ENCODE data around the gene SNX25.
"Not testable (repeated sequence)": the region's sequence is repeated elsewhere in the genome, so short reads cannot be mapped to it uniquely, and the experiment has no call there.

The SNX25 gene

DNA sequence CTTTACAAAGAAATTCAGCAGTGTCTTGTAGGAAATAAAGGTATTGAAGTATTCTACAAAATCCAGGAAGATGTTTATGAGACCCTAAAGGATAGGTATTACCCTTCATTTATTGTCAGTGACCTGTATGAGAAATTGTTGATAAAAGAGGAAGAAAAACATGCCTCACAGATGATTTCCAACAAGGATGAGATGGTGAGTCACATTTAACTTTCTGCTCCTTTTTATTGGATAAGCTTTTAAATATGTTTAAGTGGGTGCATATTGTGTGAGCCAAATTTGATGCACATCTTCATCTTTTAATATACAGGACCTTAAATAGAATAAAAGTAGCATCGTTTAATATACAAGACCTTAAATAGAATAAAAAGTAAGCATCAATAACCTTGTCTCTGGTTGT is 114.2 kb downstream of the SNX25 start:
- H3K4me1 ChIP-seq (ENCODE audit: control insufficient read depth, insufficient read depth, low read length) = peaks cover under 1% of the 10 kb centered on the region
- no peaks in the 10 kb centered on the region for H3K27me3 ChIP-seq (ENCODE audit: control insufficient read depth, insufficient read depth, low read length)
- H3K36me3 ChIP-seq (ENCODE audit: control insufficient read depth, insufficient read depth, low read length) = peaks cover 32% of the 10 kb centered on the region
- peaks cover 16% of the 10 kb centered on the region for H3K9me3 ChIP-seq (ENCODE audit: control insufficient read depth, insufficient read depth, low read length)
- H3K9ac ChIP-seq (ENCODE audit: low read depth, low read length) = no peak overlapping the region
- no peak overlapping the region for H3K27ac ChIP-seq (ENCODE audit: low read depth, low read length)
- no peak overlapping the region for H3K4me3 ChIP-seq (ENCODE audit: low read depth, low read length)

DNA sequence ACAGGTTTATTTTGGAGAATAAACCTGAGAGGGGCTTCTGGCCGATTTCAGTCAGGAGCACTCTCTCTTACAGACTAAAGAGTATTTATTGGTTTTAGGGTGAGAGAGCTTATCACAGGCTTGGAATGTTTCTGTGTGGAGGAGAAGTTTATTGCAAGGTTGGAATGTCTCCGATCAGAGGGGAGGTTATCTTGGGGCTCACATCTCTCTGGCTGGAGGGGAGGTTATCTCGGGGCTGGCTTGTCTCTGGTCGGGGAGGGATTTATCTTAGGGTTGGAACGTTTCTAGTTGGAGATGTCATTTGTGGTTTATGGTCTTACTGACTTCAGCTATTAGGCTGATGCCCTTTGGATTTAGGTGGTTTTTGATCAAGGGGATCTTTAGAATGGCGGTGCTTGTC is 115.0 kb downstream of the SNX25 start:
- H3K4me3 ChIP-seq (ENCODE audit: low read depth, low read length); H3K27ac ChIP-seq (ENCODE audit: low read depth, low read length); H3K4me1 ChIP-seq (ENCODE audit: control insufficient read depth, insufficient read depth, low read length); H3K9ac ChIP-seq (ENCODE audit: low read depth, low read length); H3K27me3 ChIP-seq (ENCODE audit: control insufficient read depth, insufficient read depth, low read length): not testable (repeated sequence)
- Histone ChIP-seq H3K36me3 (ENCODE audit: control insufficient read depth, insufficient read depth, low read length) (peaks cover 32% of the 10 kb centered on the region), H3K9me3 (ENCODE audit: control insufficient read depth, insufficient read depth, low read length) (peaks cover 16% of the 10 kb centered on the region)

DNA sequence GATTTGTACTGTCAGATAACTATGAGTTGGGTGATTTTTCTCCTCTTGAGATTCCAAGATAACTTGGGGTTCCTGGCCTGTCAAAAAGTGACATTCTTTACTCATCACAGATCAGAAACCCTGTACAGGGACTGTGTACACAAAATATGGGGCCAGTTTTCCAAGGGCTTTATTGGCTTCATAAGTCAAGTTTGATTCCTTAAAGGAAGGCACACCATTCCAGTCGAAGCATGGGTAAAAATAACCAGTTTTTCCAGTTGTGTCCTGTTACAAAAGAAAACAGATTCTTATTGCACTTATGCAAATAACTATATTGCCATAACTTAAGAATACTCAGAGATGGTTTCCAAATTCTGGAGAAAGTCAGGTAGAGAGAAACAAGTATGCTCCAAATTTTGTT is 116.3 kb downstream of the SNX25 start:
- not testable (repeated sequence) for H3K27me3 ChIP-seq (ENCODE audit: control insufficient read depth, insufficient read depth, low read length); H3K4me1 ChIP-seq (ENCODE audit: control insufficient read depth, insufficient read depth, low read length); H3K4me3 ChIP-seq (ENCODE audit: low read depth, low read length); H3K9ac ChIP-seq (ENCODE audit: low read depth, low read length); H3K27ac ChIP-seq (ENCODE audit: low read depth, low read length)
- peaks cover 16% of the 10 kb centered on the region for H3K9me3 ChIP-seq (ENCODE audit: control insufficient read depth, insufficient read depth, low read length)
- peaks cover 24% of the 10 kb centered on the region for H3K36me3 ChIP-seq (ENCODE audit: control insufficient read depth, insufficient read depth, low read length)

DNA sequence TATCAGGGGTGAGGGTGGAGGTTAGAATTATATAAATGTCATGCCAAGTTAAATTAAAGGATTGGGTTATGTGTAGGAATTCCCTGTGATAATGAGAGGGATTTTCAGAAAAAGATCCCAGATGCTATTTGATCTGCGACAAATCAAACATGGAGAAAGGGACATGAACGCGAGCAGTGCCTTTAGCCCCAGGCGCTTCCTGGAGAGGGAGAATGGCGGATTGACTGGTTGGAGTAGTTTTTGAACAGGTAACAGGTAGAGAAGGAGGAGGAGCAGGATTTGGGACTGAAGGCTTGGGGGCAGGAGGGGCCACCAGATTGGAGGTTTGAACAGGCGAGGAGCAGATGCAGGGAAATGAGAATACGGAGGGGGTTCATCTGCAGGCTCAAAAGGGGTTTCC is 119.2 kb downstream of the SNX25 start:
- H3K9me3 ChIP-seq (ENCODE audit: control insufficient read depth, insufficient read depth, low read length) = peaks cover 7% of the 10 kb centered on the region
- H3K27ac ChIP-seq (ENCODE audit: low read depth, low read length) = no peak overlapping the region
- no peak overlapping the region for H3K4me3 ChIP-seq (ENCODE audit: low read depth, low read length)
- H3K36me3 ChIP-seq (ENCODE audit: control insufficient read depth, insufficient read depth, low read length) = peaks cover 5% of the 10 kb centered on the region
- peaks cover 18% of the 10 kb centered on the region for H3K4me1 ChIP-seq (ENCODE audit: control insufficient read depth, insufficient read depth, low read length)
- no peaks in the 10 kb centered on the region for H3K27me3 ChIP-seq (ENCODE audit: control insufficient read depth, insufficient read depth, low read length)
- H3K9ac ChIP-seq (ENCODE audit: low read depth, low read length) = no peak overlapping the region

DNA sequence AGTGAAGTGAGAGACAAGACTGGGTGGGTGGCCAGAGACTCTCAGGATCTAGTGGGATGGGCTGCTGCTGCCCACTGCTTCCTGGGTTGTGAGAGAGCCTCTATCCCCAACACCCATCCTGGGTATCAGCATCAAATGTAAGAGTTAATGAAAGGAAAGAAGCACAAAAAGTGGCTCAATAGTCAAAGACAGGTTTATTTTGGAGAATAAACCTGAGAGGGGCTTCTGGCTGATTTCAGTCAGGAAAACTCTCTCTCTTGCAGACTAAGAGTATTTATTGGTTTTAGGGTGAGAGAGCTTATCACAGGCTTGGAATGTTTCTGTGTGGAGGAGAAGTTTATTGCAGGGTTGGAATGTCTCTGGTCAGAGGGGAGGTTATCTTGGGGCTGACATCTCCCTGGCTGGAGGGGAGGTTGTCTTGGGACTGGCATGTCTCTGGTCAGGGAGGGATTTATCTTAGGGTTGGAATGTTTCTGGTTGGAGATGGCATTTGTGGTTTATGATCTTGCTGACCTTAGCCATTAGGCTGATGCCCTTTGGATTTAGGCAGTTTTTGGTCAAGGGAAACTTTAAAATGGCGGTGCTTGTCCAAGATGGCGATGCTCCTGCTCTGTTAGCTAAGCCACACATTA is 120.6 kb downstream of the SNX25 start:
- peaks cover 18% of the 10 kb centered on the region for H3K4me1 ChIP-seq (ENCODE audit: control insufficient read depth, insufficient read depth, low read length)
- H3K27ac ChIP-seq (ENCODE audit: low read depth, low read length); H3K9me3 ChIP-seq (ENCODE audit: control insufficient read depth, insufficient read depth, low read length); H3K4me3 ChIP-seq (ENCODE audit: low read depth, low read length); H3K9ac ChIP-seq (ENCODE audit: low read depth, low read length); H3K36me3 ChIP-seq (ENCODE audit: control insufficient read depth, insufficient read depth, low read length); H3K27me3 ChIP-seq (ENCODE audit: control insufficient read depth, insufficient read depth, low read length): not testable (repeated sequence)

DNA sequence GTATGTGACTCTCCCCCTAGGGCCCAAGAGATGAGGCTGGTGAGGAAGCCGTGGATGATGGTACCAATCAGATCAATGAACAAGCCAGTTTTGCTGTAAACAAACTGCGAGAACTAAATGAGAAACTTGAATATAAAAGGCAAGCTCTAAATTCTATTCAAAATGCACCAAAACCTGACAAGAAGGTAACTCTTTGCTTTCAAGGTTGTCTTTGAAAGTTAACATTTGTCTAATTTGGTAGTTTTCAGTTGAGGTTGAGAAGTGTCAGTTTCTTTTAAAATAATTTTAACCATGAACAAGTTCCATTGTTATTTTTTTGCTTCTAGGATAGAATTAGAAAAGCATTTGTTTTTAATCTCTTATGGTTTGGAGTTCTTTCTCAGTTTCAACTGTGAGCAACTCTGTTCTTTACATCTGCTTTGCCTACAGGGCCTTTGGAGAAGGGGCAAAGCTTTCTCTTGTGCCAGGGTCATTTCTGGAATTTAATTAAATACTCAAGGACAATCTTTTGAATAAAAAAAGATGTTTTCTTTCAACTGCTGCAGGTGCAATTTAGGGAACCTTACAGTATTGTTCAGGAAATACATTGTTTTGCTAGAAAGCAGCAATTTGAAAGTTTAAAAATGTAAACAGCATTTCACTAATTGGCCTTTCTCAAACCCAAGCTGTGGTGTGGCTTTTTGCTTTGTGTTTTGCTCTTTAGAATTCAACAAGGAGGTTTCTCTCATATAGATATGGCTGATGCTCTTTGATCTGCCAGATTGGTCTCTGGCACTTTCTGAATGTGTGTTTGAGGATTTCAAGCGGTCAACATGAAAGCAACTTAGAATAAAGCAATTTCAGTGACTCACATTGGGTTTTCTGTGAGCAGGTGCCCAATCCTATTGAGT is 123.4 kb downstream of the SNX25 start:
- Histone ChIP-seq H3K36me3 (ENCODE audit: control insufficient read depth, insufficient read depth, low read length) (no peaks in the 10 kb centered on the region), H3K27me3 (ENCODE audit: control insufficient read depth, insufficient read depth, low read length) (no peaks in the 10 kb centered on the region), H3K4me3 (ENCODE audit: low read depth, low read length) (no peak overlapping the region), H3K4me1 (ENCODE audit: control insufficient read depth, insufficient read depth, low read length) (peaks cover 18% of the 10 kb centered on the region), H3K9me3 (ENCODE audit: control insufficient read depth, insufficient read depth, low read length) (no peaks in the 10 kb centered on the region), H3K27ac (ENCODE audit: low read depth, low read length) (peak overlapping the region; percentile 42), H3K9ac (ENCODE audit: low read depth, low read length) (no peak overlapping the region)

DNA sequence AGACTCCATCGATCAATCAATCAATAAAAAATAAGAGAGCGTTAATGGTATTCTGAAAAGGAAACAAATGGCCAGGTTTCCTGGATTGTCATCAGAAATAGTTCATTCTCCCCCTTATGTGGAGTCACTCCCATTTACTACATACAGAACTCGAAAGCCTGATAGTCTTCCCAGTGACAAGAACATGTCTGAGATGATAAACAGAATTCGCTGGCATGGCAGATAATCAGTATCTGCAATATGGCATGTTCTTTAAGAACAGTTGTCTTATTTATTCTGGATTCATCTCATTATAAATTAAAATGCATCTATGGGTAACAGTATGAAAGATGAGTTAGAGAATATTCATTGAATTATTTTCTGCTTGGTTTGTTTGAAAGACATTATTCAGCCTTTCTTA is 124.9 kb downstream of the SNX25 start:
- Histone ChIP-seq H3K27ac (ENCODE audit: low read depth, low read length) (no peak overlapping the region), H3K36me3 (ENCODE audit: control insufficient read depth, insufficient read depth, low read length) (peaks cover 2% of the 10 kb centered on the region; the same call in 1 of the 2 replicates), H3K9me3 (ENCODE audit: control insufficient read depth, insufficient read depth, low read length) (no peaks in the 10 kb centered on the region), H3K4me1 (ENCODE audit: control insufficient read depth, insufficient read depth, low read length) (peaks cover 18% of the 10 kb centered on the region), H3K27me3 (ENCODE audit: control insufficient read depth, insufficient read depth, low read length) (no peaks in the 10 kb centered on the region), H3K9ac (ENCODE audit: low read depth, low read length) (no peak overlapping the region), H3K4me3 (ENCODE audit: low read depth, low read length) (no peak overlapping the region)

DNA sequence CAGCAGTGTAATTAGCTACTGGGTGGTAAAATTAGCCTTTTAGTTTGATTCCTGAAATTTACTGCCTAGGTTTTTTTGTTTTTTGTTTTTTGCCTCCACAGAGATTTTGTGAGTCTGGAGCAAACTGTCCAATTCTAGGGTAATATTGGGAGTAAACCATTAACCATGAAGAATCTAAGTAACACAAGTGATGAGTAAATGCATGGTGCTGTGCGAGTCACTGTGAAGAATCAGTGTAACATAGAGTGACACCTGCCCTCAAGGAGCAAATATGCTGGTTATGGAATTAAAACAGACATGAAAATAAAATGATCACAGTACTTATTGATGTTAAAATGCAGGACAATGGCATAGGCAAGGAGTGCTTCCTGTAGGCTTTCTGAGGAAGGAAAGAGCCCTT is 126.2 kb downstream of the SNX25 start:
- Histone ChIP-seq H3K9me3 (ENCODE audit: control insufficient read depth, insufficient read depth, low read length) (no peaks in the 10 kb centered on the region), H3K9ac (ENCODE audit: low read depth, low read length) (no peak overlapping the region), H3K36me3 (ENCODE audit: control insufficient read depth, insufficient read depth, low read length) (peaks cover 7% of the 10 kb centered on the region)

DNA sequence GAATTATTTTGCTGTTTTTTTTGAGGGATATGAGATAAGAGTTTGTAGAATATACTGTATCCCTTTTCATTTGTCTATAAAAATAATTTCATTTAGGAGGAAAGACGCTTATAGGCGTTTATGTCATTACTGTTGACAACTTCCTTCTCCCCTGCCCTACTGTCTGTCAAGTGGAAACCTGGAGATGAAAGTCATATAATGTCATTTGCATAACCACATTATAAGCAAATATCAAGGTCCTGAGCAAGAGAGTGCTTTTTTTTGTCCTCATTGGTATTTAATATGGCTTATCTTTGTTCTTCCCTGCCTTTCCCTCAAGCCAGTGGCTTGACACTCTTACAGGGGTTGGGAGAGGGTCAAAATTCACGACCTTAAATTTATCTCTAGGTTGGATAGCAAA is 130.5 kb downstream of the SNX25 start:
- Histone ChIP-seq H3K9ac (ENCODE audit: low read depth, low read length) (no peak overlapping the region), H3K36me3 (ENCODE audit: control insufficient read depth, insufficient read depth, low read length) (peaks cover 22% of the 10 kb centered on the region), H3K4me3 (ENCODE audit: low read depth, low read length) (no peak overlapping the region), H3K9me3 (ENCODE audit: control insufficient read depth, insufficient read depth, low read length) (no peaks in the 10 kb centered on the region), H3K27me3 (ENCODE audit: control insufficient read depth, insufficient read depth, low read length) (no peaks in the 10 kb centered on the region), H3K27ac (ENCODE audit: low read depth, low read length) (no peak overlapping the region), H3K4me1 (ENCODE audit: control insufficient read depth, insufficient read depth, low read length) (no peaks in the 10 kb centered on the region)

More for the DNA sequence above, 126.2 kb downstream of the SNX25 start:
- no peak overlapping the region for H3K27ac ChIP-seq (ENCODE audit: low read depth, low read length)
- H3K27me3 ChIP-seq (ENCODE audit: control insufficient read depth, insufficient read depth, low read length) = no peaks in the 10 kb centered on the region
- H3K4me3 ChIP-seq (ENCODE audit: low read depth, low read length) = no peak overlapping the region
- H3K4me1 ChIP-seq (ENCODE audit: control insufficient read depth, insufficient read depth, low read length) = peaks cover 18% of the 10 kb centered on the region

DNA sequence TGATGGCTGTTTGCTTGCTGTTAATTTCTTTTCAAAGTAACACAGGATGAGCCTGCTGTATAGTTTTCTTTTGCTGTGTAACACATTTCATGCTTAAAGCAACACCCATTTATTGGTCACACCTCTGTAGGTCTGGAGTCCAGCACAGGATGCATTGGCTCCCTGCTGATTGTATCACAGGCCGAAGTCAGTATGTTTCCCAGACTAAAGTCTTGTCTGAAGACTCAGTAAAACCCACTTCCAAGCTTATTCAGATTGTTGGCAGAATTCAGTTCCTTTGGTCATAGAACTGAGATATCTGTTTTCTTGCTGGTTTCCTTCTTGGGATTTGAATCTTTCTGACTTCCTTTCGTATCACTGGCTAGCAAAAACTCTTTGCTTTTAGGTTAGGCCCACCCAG is 132.0 kb downstream of the SNX25 start:
- Histone ChIP-seq H3K9ac (ENCODE audit: low read depth, low read length) (no peak overlapping the region), H3K27ac (ENCODE audit: low read depth, low read length) (no peak overlapping the region), H3K36me3 (ENCODE audit: control insufficient read depth, insufficient read depth, low read length) (peaks cover 22% of the 10 kb centered on the region)

DNA sequence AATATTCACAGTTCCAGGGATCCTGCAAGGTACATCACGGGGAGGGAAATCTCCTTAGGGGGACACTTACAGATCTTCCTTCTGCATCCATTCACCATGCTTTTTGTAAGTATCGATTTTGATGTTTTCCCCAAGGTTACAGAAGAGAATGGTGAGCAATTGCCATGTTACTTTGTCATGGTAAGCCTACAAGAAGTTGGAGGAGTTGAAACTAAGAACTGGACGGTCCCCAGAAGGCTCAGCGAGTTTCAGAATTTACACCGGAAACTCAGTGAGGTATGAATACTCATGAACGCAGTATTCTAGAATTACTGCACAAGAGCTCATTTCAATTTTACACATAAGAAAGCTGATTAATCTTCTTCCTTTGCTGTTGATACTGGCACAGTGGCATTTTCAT is 132.4 kb downstream of the SNX25 start:
- Histone ChIP-seq H3K4me3 (ENCODE audit: low read depth, low read length) (no peak overlapping the region), H3K4me1 (ENCODE audit: control insufficient read depth, insufficient read depth, low read length) (no peaks in the 10 kb centered on the region), H3K9ac (ENCODE audit: low read depth, low read length) (no peak overlapping the region), H3K27me3 (ENCODE audit: control insufficient read depth, insufficient read depth, low read length) (no peaks in the 10 kb centered on the region), H3K36me3 (ENCODE audit: control insufficient read depth, insufficient read depth, low read length) (peaks cover 24% of the 10 kb centered on the region), H3K27ac (ENCODE audit: low read depth, low read length) (no peak overlapping the region), H3K9me3 (ENCODE audit: control insufficient read depth, insufficient read depth, low read length) (no peaks in the 10 kb centered on the region)

More for the DNA sequence above, 132.0 kb downstream of the SNX25 start:
- Histone ChIP-seq H3K27me3 (ENCODE audit: control insufficient read depth, insufficient read depth, low read length) (no peaks in the 10 kb centered on the region), H3K4me1 (ENCODE audit: control insufficient read depth, insufficient read depth, low read length) (no peaks in the 10 kb centered on the region), H3K9me3 (ENCODE audit: control insufficient read depth, insufficient read depth, low read length) (no peaks in the 10 kb centered on the region), H3K4me3 (ENCODE audit: low read depth, low read length) (no peak overlapping the region)
